Measurements from ENCODE around the gene VSTM4.

The VSTM4 gene

DNA sequence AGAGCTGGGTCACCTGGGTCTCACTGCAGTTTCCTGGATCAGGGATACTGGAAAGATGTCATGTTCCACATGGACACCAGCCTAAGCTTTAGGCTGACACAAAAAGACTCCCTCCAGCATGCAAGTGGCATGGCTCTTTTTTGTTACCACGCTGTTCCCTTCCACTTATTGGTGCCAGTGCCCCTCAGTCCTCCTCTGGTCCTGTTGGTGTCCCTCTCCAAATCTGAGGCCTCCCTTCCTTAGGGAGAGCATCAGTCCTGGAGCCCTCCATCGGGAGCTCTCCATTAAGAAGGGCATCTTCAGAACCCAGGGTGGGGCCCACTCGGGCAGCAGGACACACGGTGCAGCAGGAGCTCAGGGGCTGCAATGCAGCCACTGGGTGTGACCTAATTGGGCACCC lies 99.6 kb downstream of the VSTM4 start:
- no peak for TF ChIP-seq SPI1 (IDR thresholded peaks at IDR 0.05; ENCODE audit: borderline replicate concordance, low read depth)
- TF ChIP-seq, protein P1, sequence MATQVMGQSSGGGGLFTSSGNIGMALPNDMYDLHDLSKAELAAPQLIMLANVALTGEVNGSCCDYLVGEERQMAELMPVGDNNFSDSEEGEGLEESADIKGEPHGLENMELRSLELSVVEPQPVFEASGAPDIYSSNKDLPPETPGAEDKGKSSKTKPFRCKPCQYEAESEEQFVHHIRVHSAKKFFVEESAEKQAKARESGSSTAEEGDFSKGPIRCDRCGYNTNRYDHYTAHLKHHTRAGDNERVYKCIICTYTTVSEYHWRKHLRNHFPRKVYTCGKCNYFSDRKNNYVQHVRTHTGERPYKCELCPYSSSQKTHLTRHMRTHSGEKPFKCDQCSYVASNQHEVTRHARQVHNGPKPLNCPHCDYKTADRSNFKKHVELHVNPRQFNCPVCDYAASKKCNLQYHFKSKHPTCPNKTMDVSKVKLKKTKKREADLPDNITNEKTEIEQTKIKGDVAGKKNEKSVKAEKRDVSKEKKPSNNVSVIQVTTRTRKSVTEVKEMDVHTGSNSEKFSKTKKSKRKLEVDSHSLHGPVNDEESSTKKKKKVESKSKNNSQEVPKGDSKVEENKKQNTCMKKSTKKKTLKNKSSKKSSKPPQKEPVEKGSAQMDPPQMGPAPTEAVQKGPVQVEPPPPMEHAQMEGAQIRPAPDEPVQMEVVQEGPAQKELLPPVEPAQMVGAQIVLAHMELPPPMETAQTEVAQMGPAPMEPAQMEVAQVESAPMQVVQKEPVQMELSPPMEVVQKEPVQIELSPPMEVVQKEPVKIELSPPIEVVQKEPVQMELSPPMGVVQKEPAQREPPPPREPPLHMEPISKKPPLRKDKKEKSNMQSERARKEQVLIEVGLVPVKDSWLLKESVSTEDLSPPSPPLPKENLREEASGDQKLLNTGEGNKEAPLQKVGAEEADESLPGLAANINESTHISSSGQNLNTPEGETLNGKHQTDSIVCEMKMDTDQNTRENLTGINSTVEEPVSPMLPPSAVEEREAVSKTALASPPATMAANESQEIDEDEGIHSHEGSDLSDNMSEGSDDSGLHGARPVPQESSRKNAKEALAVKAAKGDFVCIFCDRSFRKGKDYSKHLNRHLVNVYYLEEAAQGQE (IDR thresholded peaks at IDR 0.05; ENCODE audit: insufficient replicate concordance, low read depth), result no peak
- no peak for TF ChIP-seq GABPA (IDR thresholded peaks at IDR 0.05; ENCODE audit: low read depth)
- TF ChIP-seq POLR2AphosphoS5 (IDR thresholded peaks at IDR 0.05; ENCODE audit: low read depth), result no peak
- TF ChIP-seq, protein P2, sequence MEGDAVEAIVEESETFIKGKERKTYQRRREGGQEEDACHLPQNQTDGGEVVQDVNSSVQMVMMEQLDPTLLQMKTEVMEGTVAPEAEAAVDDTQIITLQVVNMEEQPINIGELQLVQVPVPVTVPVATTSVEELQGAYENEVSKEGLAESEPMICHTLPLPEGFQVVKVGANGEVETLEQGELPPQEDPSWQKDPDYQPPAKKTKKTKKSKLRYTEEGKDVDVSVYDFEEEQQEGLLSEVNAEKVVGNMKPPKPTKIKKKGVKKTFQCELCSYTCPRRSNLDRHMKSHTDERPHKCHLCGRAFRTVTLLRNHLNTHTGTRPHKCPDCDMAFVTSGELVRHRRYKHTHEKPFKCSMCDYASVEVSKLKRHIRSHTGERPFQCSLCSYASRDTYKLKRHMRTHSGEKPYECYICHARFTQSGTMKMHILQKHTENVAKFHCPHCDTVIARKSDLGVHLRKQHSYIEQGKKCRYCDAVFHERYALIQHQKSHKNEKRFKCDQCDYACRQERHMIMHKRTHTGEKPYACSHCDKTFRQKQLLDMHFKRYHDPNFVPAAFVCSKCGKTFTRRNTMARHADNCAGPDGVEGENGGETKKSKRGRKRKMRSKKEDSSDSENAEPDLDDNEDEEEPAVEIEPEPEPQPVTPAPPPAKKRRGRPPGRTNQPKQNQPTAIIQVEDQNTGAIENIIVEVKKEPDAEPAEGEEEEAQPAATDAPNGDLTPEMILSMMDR (IDR thresholded peaks at IDR 0.05; ENCODE audit: insufficient read depth, low read length), result no peak
- DNase-seq (ENCODE audit: low read depth in 1 of 2, low spot score in 1 of 2), result no peak
- H3K4me3 ChIP-seq (replicated peaks; ENCODE audit: insufficient read depth, low read length), result no peak overlapping the region
- no peak overlapping the region for H3K27ac ChIP-seq (replicated peaks)
- H3K27me3 ChIP-seq (ENCODE audit: insufficient read depth, poor library complexity, severe bottlenecking), result peaks cover 3% of the 10 kb centered on the region

DNA sequence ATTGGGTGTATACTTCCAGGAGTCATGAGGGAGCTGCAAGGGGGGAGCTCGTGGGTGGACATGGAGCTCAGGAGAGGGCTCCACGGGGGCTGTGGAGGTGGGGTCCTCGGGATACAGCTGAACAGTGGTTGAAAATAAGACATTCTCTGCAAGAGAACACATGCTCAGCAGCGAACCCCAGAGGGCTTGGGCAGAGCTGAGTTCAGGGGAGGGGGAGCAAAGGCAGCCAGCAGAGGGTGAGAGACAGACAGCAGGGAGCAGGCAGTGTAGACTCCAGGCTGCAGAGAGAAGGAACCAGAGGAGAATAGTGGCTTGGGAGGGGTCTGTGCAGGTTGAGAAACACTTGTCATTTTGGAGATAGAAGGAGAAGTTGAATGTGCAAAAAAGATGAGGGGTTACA lies 102.7 kb downstream of the VSTM4 start:
- DNase-seq (ENCODE audit: low read depth in 1 of 2, low spot score in 1 of 2), result no peak
- H3K4me3 ChIP-seq (replicated peaks; ENCODE audit: insufficient read depth, low read length), result no peak overlapping the region
- no peak overlapping the region for H3K27ac ChIP-seq (replicated peaks)
- TF ChIP-seq, protein P1 (IDR thresholded peaks at IDR 0.05; ENCODE audit: insufficient replicate concordance, low read depth), result no peak
- no peak for TF ChIP-seq GABPA (IDR thresholded peaks at IDR 0.05; ENCODE audit: low read depth)
- TF ChIP-seq POLR2AphosphoS5 (IDR thresholded peaks at IDR 0.05; ENCODE audit: low read depth), result no peak
- TF ChIP-seq, protein P2 (IDR thresholded peaks at IDR 0.05; ENCODE audit: insufficient read depth, low read length), result no peak
- no peak for TF ChIP-seq SPI1 (IDR thresholded peaks at IDR 0.05; ENCODE audit: borderline replicate concordance, low read depth)
- no peaks in the 10 kb centered on the region for H3K27me3 ChIP-seq (ENCODE audit: insufficient read depth, poor library complexity, severe bottlenecking)

DNA sequence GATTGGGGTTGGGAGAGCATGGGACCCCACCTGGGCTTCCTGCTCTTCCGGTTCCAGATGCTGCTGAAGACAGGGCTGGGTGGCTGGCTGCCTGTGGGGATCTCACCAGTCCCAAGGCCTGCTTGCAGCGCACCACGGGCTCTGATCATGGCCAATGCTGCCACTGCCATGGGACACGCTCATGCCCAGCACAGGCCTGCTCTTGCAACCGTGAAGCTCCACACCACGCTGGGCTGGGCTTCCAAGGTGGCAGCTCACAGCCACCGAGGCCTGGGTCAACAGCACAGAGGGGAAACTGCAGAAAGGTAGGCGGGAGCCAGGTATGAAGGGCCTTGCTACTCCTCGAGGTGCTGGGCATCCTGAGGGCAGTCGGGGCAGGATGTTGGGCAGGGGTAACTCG lies 103.6 kb downstream of the VSTM4 start:
- Histone ChIP-seq H3K27ac (replicated peaks) (no peak overlapping the region), H3K4me3 (replicated peaks; ENCODE audit: insufficient read depth, low read length) (no peak overlapping the region), H3K27me3 (ENCODE audit: insufficient read depth, poor library complexity, severe bottlenecking) (no peaks in the 10 kb centered on the region)
- no peak for DNase-seq (ENCODE audit: low read depth in 1 of 2, low spot score in 1 of 2)
- TF ChIP-seq GABPA (IDR thresholded peaks at IDR 0.05; ENCODE audit: low read depth) (no peak), SPI1 (IDR thresholded peaks at IDR 0.05; ENCODE audit: borderline replicate concordance, low read depth) (no peak), POLR2AphosphoS5 (IDR thresholded peaks at IDR 0.05; ENCODE audit: low read depth) (no peak)
- TF ChIP-seq, protein P1 (IDR thresholded peaks at IDR 0.05; ENCODE audit: insufficient replicate concordance, low read depth), result no peak
- TF ChIP-seq, protein P2 (IDR thresholded peaks at IDR 0.05; ENCODE audit: insufficient read depth, low read length), result no peak

Measured in HL-60 (cell line).